Measurements from ENCODE around the gene SLC17A9. TPM values are rescaled to one million over a fixed set of nuclear protein-coding genes. Genes with fewer than 3 reads are reported as not detected.

SLC17A9 gene
- total RNA-seq, 4 donors from 2014 or later = 3.8 to 19.0 (median 5.2) TPM

GRCh38 chr20:62970307-62971210, 18.1 kb downstream of the SLC17A9 start:
- no peak for DNase-seq
- Histone ChIP-seq H3K4me1 (peaks cover 0 to 10% (median 4%) of the 10 kb centered on the region in 4 donors), H3K27me3 (peaks cover 0 to 18% of the 10 kb centered on the region in 2 donors), H3K4me3 (no peak overlapping the region), H3K27ac (no peak overlapping the region), H3K36me3 (no peaks in the 10 kb centered on the region), H3K9me3 (no peaks in the 10 kb centered on the region)
- no peak for TF ChIP-seq CTCF (IDR thresholded peaks at IDR 0.05)
- no peak for TF ChIP-seq POLR2A (IDR thresholded peaks at IDR 0.05)

GRCh38 chr20:62971211-62971949, 18.9 kb downstream of the SLC17A9 start:
- no peak for DNase-seq
- peaks cover 0 to 18% of the 10 kb centered on the region in 2 donors for H3K27me3 ChIP-seq
- H3K9me3 ChIP-seq = no peaks in the 10 kb centered on the region

GRCh38 chr20:62971950-62972844, 19.7 kb downstream of the SLC17A9 start:
- Histone ChIP-seq H3K27me3 (peaks cover 0 to 18% of the 10 kb centered on the region in 2 donors), H3K4me3 (peak overlapping the region in 3 of 4 donors; percentile 27 to 42 (median 39)), H3K27ac (peak overlapping the region in 1 of 4 donors; percentile 10), H3K36me3 (no peaks in the 10 kb centered on the region), H3K9me3 (no peaks in the 10 kb centered on the region), H3K4me1 (peaks cover 0 to 10% (median 4%) of the 10 kb centered on the region in 4 donors)
- TF ChIP-seq CTCF (IDR thresholded peaks at IDR 0.05) = peak; percentile 82 to 95 (median 91)
- TF ChIP-seq POLR2A (IDR thresholded peaks at IDR 0.05) = no peak
- DNase-seq = peak; percentile 82 to 94 (median 89)

More at GRCh38 chr20:62971211-62971949, 18.9 kb downstream of the SLC17A9 start:
- H3K36me3 ChIP-seq = no peaks in the 10 kb centered on the region
- H3K4me1 ChIP-seq = peaks cover 0 to 10% (median 4%) of the 10 kb centered on the region in 4 donors
- no peak overlapping the region for H3K4me3 ChIP-seq
- TF ChIP-seq POLR2A (IDR thresholded peaks at IDR 0.05) (no peak), CTCF (IDR thresholded peaks at IDR 0.05) (no peak)
- H3K27ac ChIP-seq = no peak overlapping the region

GRCh38 chr20:62972845-62973745, 20.6 kb downstream of the SLC17A9 start:
- peak overlapping the region in 1 of 4 donors; percentile 10 for H3K27ac ChIP-seq
- H3K36me3 ChIP-seq = no peaks in the 10 kb centered on the region
- DNase-seq = no peak
- peaks cover 0 to 18% of the 10 kb centered on the region in 2 donors for H3K27me3 ChIP-seq
- TF ChIP-seq CTCF (IDR thresholded peaks at IDR 0.05) = no peak
- TF ChIP-seq POLR2A (IDR thresholded peaks at IDR 0.05) = no peak
- no peaks in the 10 kb centered on the region for H3K9me3 ChIP-seq
- peaks cover 0 to 14% (median 5%) of the 10 kb centered on the region in 4 donors for H3K4me1 ChIP-seq
- H3K4me3 ChIP-seq = peak overlapping the region in 2 of 4 donors; percentile 27 to 42

Measured in Peyer's patch (tissue), 4 donors.